T-helper 1 cell (primary cell): ENCODE results near the gene SRGAP2.
"Not testable (repeated sequence)": the region's sequence is repeated elsewhere in the genome, so short reads cannot be mapped to it uniquely, and the experiment has no call there.

ENCODE experiments used
- DNase-seq, 5 donors: peaks; one replicate each; pipeline ENCODE4 v3.0.0-alpha.2; 2012 to 2020

The SRGAP2 gene

DNA sequence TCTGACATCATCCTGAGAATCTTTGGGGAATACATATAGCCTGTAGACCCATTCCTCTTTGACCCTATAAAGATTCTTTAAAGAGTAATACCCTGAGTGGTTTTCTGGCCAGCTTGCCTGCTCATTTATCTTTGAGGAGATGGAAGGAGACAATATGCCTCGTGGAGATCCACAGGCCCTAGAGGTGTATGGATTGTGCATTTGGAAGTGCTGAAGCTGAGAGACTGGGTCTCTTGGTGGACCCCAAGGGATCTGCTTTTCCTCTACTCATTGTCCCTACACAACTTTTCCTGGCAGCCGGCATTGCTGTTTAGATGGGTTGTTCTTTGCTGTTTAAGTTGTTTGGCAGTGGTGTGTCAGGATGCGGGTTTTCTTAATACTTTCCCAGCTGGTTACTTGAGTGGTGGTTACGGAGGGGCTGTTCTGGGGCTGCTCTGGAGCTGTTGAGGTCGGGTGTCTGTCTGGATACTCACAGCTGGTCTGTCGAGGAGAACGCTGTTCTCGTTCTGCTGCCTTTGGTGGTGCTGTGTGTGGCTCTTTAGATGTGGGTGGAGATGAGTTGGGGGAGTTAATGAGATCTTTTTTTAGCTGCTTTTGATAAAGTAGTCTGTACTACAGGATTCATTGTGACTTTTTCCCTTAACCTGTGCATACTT, 49.5 kb downstream of the SRGAP2 start:
- not testable (repeated sequence) for DNase-seq
